ENCODE measurements around the gene PLCL1.

- no peak for TF ChIP-seq CTCF (IDR thresholded peaks at IDR 0.05; ENCODE audit: low read length)
- no peak for TF ChIP-seq EZH2phosphoT487 (IDR thresholded peaks at IDR 0.05; ENCODE audit: low read length)
- no peak for TF ChIP-seq EZH2 (optimal IDR thresholded peaks at IDR 0.05; ENCODE audit: low read depth, low read length)
These were observed 229.2 kb downstream of the PLCL1 start for GRCh38 chr2:198033626-198034025.
